COLO668 (cell line): ENCODE data around the gene TNIP2.
A peak's percentile ranks its signal among the peaks of the same experiment; 100 is the strongest.

ENCODE experiments used
- DNase-seq: peaks from one replicate; lab custom pipeline; 2025; ENCODE audit not compliant: unreplicated experiment; lab: John Stamatoyannopoulos, UW

Gene TNIP2, protein sequence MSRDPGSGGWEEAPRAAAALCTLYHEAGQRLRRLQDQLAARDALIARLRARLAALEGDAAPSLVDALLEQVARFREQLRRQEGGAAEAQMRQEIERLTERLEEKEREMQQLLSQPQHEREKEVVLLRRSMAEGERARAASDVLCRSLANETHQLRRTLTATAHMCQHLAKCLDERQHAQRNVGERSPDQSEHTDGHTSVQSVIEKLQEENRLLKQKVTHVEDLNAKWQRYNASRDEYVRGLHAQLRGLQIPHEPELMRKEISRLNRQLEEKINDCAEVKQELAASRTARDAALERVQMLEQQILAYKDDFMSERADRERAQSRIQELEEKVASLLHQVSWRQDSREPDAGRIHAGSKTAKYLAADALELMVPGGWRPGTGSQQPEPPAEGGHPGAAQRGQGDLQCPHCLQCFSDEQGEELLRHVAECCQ

DNA sequence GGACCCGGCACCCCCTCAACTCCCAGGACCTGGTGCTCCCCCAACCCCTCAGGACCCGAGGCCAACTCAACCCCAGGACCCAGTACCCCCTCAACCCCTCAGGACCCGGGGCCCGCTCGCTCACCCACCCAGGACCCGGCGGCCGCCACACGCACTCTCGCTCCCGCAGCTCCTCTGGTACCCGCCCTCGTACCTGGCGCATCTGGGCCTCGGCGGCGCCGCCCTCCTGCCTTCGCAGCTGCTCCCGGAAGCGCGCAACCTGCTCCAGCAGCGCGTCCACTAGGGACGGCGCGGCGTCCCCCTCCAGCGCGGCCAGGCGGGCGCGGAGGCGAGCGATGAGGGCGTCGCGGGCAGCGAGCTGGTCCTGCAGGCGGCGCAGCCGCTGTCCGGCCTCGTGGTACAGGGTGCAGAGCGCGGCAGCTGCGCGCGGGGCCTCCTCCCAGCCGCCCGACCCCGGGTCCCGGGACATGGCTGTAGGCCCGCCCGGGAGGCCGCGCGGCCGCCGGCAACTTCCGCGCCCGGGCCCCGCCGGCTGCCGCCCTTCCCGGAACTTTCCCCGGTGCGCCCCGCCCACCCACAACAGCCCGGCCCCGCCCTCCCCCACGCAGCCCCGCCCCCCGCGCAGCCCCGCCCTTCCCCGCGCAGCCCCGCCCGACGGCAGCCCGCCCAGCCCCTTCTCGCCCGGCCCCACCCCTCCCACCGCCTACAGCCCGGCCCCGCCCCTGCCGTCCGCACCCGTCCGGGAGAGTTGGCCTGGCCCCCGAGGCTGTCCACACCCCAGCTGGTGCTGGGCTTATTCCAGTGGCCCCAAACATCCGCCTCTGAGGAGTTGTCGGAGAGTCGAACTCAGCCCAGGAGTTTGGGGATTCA, at the start of gene TNIP2:
TSS of gene TNIP2 (minus strand) at position 516 of the 870 bp plus-strand sequence. CDS start at position 469, 47 bp downstream.
- peak; percentile 91 for DNase-seq

DNA sequence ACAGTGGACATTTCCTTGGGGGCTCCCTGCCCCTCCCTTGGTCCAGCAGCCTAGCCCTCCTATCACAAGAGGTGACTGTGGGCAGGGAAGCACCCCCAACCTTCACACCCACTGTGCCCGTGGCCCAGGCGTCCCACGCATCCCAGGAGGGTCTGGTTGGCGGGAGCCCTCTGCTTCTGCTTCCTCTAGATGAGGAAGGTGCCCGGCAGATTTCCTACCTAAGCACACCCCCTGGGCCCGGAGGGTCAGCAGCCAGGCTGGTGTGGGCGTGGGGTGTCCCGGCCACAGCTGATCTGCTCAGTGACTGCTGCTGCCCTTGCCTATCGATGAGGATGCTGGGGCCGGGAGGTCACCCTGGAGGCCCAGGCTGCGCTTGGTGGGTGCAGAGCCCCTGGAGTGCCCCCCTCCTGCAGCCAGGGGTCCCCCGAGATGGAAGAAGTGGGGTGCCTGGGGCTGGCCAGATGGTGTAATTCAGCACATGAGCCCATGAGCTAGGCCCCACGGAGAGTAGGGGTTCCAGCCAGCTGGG, 48.9 kb upstream of the TNIP2 start:
- no peak for DNase-seq

DNA sequence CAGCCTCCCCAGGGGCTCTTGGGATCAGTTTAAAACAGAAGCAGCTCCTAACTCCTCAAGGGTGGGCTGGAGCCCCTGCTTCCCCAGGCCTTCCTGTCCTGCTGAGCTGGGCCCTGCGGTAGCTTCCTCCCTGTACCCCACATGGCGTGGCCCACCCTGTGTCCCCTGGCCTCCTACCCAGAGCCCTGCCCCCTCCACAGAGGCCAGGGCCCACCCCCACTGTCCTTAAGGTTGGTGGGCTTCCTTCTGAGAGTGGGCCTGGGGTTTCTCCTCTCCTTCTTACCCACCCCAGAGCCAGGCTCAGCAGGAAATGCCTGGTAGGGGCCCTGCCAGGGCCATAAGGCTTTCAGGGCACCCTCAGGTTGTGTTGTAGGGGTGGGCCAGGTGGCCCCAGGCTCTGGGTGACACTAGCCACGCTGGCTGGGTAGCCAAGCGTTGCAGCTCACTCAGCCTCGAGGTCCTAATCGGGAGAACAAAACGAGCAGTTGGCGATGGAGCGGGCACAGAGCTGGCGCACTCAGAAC, 48.4 kb upstream of the TNIP2 start:
- DNase-seq = no peak

DNA sequence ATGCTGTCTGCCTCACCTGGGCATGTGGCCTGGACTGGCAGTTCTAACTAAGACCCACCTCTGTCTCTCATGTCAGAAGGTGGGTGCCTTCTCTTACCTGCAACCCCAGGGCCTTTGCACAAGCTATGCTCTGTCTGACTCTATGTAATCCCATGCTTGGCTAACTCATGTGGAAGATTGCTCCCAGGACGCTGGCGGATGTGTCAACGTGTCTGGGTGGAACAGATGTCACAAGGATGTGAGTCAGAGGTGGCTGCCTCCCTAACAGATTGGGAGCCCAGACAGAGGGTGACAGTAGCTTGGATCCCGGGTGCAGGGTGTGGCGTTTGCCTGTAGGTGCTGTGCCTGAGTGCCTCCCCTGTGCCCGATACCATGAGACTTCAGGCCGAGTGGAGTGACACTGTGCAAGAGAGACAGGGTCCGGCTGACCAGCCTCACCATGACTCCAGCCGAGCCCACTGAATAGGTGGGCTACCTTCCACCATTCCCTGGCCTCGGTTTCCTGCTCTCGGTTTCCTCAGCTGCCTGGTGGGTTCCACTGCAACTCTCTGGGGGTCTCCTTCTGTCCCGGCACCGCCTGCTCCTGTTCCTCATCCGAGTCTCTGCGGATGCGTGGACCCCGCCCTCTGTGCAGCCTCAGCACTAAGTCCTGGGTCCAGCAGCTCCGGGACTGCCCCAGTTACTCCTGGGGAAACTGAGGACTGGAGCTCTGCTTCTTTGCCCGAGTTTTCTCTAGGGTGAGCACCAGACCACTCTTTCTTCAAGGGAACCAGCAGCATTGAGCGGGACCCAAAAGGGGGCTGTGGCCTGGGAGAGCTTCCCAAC, 47.7 kb upstream of the TNIP2 start:
- DNase-seq = peak; percentile 18

DNA sequence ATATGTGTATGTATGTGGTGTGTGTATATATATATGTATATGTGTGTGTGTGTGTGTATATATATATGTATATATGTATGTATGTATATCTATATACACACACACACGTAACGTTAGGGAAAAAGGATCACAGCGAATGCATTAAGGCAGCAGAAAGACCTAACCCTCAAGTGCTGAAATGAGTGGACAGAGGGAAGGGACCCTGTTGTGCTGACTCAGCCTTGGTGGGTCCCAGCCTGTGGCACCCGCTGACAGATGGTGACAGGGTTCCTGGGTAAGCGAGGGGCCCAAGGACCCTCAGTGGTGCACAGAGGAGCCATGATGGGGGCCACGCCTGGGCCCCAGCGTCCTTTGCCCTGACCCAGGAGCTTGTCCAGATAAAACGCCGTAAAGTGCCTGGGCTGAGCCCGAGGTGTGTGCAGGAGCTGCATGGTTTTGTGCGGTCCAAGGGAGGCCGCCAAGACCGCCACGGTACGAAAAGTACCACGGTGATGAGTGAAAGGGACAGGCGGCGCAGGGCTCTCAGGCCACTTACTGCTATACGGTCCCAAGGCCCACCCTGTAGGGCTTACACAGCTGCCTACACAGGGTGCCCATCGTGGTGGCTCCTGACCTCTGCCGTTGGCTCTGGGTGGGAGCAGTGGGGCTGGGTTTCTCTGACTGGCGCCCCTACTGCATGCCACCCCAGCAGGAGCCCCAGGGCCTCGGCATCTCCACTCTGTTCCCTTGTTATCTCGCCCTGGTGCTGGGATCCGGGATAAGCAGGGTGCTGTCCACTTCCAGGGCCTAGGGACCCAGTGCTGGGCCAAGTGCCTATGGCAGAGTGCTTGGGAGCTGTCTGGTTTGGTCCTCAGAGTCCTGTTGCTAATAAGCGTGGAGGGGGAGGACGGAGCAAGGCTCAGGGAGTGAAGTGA, 46.7 kb upstream of the TNIP2 start:
- no peak for DNase-seq

DNA sequence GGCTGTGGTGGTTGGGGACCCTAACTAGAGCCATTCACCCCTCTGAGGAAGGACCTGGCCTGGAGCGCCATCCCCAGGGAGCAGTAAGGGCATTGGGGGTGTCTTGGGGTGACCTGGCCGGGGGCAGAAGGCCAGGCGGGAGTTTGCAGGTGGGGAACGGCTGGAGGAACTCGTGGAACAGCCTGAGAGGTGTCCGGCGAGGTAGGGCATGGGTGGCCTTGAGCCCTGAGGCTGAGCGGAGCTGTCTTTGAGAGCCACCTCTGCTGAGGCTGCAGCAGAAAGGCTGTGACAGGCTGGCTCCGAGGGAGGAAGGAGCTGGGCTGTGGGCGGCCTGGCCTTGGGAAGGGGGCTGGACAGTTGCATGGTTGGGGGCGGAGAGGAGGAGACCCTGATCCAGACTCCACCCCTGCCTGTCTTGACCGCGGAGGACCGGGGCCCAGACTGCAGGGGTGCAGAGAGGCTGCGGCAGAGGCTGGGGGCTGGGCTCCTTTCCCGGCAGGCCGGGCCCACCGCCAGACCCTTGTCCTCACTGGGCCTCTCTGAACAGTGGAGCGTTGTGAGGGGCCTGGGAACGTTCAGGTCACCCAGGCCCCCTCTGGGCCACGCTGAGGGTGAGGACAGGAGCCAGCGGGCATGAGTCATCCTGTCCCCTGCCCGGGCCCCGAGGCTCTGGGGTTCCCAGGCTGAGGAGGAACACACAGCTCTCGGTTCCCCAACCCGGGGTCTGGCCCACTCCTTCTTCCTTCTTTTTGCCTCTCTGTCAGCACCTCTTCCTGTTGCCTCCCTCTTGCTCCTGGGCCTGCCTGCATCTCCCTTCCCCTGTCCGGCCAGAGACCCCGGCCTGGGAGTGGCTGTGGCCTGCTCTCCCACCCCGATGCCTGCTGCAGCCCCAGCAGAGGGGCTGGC, 44.8 kb upstream of the TNIP2 start:
- no peak for DNase-seq

DNA sequence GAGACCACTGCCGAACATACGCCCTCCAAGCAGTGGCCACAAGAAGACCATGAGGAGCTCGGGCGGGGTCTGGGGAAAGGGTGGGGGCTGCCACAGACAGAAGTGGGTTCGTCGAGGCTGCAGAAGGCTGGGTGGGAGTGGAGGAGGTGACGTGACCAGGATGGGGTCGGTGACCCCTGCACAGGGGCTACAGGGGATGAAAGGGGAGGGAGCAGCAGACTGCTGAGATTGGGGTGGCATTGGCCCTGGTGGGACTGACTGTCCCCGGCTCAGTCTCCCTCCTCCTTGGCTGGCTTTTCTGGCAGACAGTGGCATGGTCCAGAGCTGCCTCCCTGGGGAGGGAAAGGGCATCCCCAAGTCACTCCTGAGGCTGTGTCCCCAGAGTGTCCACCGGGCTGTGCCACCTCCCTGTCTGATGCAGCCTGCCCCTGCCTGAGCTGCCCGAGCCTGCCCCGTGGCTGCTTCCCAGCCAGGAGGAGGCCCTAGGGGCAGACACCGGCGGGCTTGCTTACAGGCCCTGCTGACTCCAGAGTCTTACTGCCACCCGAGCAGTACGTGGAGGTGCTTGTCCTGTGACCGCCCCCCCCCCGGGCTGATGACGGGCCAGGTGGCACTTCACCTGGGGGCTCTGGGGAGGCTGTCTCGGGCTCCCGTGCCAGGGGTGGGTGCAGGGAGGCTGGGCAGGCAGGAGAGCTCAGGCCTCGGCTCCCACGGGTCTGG, 44.0 kb upstream of the TNIP2 start:
- DNase-seq = no peak

DNA sequence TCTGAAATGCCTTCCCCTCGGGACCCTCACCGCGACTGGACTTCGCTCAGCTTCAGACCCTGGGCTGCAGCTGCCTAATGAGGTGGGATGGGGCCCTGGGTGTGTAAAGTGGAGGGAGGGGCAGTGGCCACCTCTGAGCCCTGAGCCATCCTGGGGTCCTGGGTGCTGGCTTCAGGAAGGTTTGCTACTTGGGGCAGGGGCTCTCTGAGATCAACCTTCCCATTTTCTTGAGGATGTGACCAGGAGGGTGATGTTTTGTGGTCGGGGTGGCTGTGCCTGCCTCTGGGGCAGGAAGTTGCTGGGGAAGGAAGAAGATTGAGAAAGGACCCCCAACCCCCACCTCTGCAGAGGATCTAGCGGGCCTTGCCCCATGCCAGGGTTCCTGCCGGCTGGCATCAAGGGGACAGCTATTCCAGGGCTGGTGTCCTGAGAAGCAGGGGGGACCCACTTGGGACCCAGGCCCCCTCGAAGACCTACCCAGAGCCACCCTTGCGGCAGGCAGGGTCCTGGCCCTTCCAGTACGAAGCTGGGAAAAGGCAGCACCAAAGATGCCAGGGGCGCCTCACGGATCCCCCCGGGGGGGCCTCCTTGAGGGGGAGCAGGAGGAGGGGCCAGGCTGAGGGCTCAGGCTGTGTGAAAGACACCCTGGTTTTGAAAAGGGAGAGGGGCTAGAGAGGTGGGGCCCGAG, 43.2 kb upstream of the TNIP2 start:
- no peak for DNase-seq

DNA sequence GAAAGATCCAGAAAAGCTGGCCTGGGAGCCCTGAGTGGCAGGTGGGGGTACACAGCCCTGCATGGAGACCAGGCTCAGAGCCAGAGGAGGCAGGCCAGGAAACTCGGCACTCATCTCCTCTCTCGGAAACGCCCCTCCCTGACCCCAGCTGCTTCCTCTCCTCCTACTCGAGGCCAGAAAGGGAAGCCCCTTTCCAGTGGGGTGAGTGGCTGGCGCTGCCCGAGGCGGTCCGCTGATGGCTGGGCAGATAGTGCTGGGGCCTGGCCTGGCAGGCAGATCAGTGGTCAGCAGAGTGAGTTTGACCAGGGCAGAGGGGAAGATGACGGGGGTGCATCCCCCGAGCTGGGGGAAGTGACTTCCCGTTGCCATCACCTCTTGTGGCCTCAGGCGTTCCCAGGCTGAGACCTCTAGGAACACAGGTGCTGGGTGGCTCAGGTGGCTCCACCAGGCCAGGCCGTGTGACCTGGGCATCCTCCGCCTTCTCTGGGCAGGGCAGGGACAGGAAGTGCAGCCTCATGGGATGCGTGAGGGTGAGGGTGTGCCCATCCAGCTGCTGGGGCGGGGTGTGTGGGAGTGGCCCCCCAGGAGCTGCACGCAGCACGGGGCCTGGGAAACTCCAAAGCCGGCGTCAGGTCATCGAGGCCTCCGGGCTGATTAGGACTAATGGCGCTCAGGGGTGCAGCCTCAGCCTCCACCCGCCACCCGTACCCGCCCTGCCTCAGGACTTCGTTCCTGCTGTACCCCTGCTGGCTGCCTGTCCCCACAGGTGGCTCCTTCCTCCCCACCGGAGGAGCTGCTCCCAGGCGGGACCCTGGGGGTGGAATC, 42.5 kb upstream of the TNIP2 start:
- peak; percentile 45 for DNase-seq

DNA sequence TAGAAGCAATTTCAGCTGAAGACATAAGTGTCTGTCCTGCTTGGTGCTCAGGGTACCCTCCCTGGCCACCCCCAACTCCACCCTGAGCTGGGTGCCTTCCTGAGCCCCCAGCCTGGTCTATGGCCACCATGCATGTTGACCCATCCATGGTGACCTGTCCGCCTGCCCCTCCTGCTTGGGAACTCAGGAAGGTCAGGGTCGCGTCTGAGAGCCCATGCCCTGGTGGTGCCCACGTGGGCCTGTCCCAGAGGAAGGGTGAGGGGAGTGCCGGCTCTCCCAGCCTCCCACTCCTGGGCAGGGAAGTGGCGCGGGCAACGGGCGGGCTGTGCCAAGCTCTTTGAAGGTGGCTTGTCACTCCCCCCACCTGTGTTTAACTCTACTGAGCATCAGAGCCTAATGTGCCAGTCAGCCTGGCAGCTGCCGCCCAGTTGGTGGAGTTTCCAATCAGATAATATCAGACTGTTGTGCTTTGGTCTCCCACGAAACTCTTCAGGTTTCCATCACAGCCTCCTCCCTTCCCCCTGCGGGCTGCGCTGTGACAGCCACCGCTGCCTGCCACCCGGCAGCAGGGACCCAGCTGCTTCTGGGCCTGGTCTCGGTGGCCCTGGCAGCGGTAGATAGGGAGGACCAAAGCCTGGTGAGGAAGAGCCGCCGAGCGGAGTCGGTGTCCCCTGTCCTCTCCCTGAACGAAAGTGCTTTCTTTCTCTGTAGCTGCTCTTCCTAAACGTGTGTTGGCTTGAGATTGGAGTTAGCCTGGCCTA, 41.6 kb upstream of the TNIP2 start:
- DNase-seq = no peak

DNA sequence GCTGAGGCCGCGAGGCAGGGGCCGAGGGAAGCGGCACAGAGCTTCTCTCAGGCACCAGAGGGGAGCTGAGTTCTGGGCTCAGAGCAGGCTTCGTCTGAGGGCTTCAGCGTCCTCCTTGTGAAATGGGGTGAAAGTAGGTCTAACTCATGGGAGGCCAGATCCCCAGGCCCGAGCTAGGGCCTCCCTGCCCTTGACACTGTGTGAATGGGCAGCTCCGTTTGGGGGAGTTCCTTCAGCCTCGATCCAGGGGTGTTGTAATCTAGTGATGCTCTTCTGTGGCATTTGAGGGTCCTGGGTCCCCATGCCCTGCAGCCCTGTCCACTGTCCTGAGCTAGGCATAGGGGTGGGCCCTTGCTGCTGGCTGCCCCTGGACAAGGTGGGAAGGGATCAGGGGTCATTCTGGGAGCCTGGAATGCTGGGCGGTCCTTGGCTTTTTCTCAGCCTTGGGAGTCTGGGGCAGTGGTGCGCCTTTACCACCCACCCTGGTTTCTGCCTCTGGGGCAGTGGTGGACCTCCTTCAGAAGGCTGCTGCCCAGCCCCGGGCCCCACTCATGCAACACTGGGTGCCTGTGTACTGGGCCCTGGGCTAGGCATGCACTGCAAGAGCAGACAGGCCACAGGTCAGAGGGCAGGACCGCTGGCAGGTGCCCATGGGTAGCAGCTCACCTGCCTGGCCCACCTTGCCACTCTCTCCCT, 40.9 kb upstream of the TNIP2 start:
- no peak for DNase-seq

DNA sequence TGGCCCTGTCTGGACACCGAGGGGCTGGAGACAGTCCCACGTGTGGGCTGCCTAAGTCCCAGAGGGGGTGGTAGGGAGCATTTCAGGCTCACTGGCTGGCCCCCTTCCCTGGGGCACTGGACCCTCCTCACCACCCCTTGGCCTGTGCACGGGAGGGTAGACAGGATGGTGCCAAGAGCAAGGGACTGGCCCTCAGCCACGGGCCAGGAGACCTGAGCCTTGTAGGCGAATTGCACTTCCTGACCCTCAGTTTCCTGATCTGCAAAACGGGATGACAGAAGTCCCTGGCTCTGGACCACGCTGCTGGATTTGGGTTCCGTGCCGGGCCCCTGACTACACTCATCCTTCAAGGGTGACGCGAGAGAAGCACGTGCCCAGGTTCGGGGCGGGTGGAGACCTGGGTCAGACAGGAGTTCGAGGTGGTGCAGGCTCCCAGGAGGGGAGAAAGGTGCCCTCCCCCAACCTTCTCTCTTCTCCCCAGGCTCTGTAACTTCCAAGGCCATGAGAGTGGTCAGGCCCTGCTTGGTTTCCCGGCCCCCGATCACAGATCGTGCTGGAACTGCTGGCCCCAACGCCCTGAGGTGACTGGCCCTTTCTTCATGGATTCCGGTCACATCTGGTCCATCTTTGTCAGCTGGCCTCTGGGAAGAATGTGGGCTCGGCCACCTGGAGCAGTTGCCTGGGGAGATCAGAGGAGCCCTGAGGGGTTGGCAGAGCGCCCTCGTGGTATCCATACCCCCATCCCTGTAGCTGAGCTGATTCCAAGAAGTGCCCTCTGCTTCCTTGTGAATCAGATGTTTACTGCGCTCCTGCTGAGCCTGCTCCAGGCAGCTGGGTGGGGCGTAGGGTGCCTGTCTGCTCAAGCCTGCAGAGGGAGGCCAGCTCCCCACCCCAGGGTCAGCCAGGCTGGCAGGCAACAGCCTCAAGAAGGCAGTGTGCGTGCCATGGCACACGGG, 40.0 kb upstream of the TNIP2 start:
- peak; percentile 14 for DNase-seq

DNA sequence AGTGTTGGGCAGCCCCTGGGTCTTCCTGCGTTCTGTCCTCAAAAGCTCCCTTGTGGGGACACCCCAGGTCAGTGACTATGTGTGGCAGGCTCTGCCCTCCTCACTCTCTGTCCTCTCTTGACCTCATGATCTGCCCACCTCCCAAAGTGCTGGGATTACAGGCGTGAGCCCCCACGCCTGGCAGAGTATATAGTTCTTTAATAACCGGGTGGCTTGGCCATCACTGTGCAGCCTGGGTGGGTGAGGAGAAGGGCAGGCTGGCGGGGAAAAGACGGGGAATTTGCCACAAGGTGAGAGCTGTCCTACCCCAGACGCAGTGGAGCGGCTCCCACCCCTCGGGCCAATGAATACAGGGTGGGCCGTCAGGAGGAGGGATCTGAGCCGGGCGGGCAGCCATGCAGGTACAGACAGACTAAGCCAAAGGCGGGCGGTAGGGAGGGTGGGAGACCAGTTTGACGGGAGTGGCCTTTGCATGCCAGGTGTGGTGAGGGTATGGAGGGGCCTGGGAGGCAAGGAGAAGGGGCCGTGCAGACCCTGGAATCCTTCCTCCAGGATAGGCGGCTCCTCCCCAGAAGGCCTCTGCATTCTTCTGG, 39.3 kb upstream of the TNIP2 start:
- no peak for DNase-seq
